T-helper 9 cell (primary cell): ENCODE data around the gene ZSWIM5.
"Not testable (repeated sequence)": the region's sequence is repeated elsewhere in the genome, so short reads cannot be mapped to it uniquely, and the experiment has no call there.

ENCODE experiments used
- DNase-seq: peaks from one replicate; pipeline ENCODE4 v3.0.0-alpha.2; 2020

Gene ZSWIM5

GRCh38 chr1:45079533-45079932, 126.9 kb downstream of the ZSWIM5 start:
- no peak for DNase-seq

GRCh38 chr1:45076959-45077358, 129.4 kb downstream of the ZSWIM5 start:
- not testable (repeated sequence) for DNase-seq

GRCh38 chr1:45071567-45071966, 134.8 kb downstream of the ZSWIM5 start:
- DNase-seq = no peak

GRCh38 chr1:45067806-45068205, 138.6 kb downstream of the ZSWIM5 start:
- no peak for DNase-seq

- DNase-seq = no peak
Observed at GRCh38 chr1:45065083-45065482, 141.3 kb downstream of the ZSWIM5 start.

- DNase-seq = not testable (repeated sequence)
Observed at GRCh38 chr1:45062463-45062862, 143.9 kb downstream of the ZSWIM5 start.

GRCh38 chr1:45059829-45060228, 146.6 kb downstream of the ZSWIM5 start:
- no peak for DNase-seq

GRCh38 chr1:45057542-45057941, 148.9 kb downstream of the ZSWIM5 start:
- DNase-seq = no peak

- DNase-seq = no peak
Observed at GRCh38 chr1:45051005-45051772, 155.2 kb downstream of the ZSWIM5 start.

GRCh38 chr1:45047032-45047431, 159.4 kb downstream of the ZSWIM5 start:
- no peak for DNase-seq

- no peak for DNase-seq
Observed at GRCh38 chr1:45044916-45045315, 161.5 kb downstream of the ZSWIM5 start.

GRCh38 chr1:45043094-45043493, 163.3 kb downstream of the ZSWIM5 start:
- DNase-seq = no peak

GRCh38 chr1:45040297-45040696, 166.1 kb downstream of the ZSWIM5 start:
- DNase-seq = no peak

GRCh38 chr1:45038661-45039364, 167.6 kb downstream of the ZSWIM5 start:
- no peak for DNase-seq

- DNase-seq = no peak
Observed at GRCh38 chr1:45038240-45038639, 168.2 kb downstream of the ZSWIM5 start.

- no peak for DNase-seq
Observed at GRCh38 chr1:45037456-45037855, 168.9 kb downstream of the ZSWIM5 start.

- DNase-seq = no peak
Observed at GRCh38 chr1:45035631-45036301, 170.6 kb downstream of the ZSWIM5 start.

GRCh38 chr1:45033356-45033755, 173.0 kb downstream of the ZSWIM5 start:
- DNase-seq = no peak

GRCh38 chr1:45032837-45033236, 173.6 kb downstream of the ZSWIM5 start:
- DNase-seq = no peak

- no peak for DNase-seq
Observed at GRCh38 chr1:45026446-45026845, 180.0 kb downstream of the ZSWIM5 start.

- DNase-seq = no peak
Observed at GRCh38 chr1:45023663-45024062, 182.7 kb downstream of the ZSWIM5 start.

GRCh38 chr1:45018599-45019230, 187.7 kb downstream of the ZSWIM5 start:
- DNase-seq = peak; percentile 32

GRCh38 chr1:45016767-45017166, 189.6 kb downstream of the ZSWIM5 start:
- no peak for DNase-seq
